SK-N-MC (cell line): ENCODE data around the gene KRT5.

Experiments
- EZH2 ChIP-seq: fragments of 200-600 bp; sonication (generic); IDR thresholded peaks from one replicate; pipeline ENCODE4 v1.6.1; 2017; ENCODE audit warnings: antibody characterized with exemption
- POLR2AphosphoS5 ChIP-seq: IDR thresholded peaks from 2 replicates; pipeline ENCODE4 v1.6.1; 2012; ENCODE audit warnings: mild to moderate bottlenecking, low read depth, low read length, borderline replicate concordance

- no peak for TF ChIP-seq EZH2
- no peak for TF ChIP-seq POLR2AphosphoS5
These were observed 55.3 kb downstream of the KRT5 start for GRCh38 chr12:52464897-52465296.
